ENCODE data around the gene ANTXR2. TPM values are rescaled to one million over a fixed set of nuclear protein-coding genes. Genes with fewer than 3 reads are reported as not detected.

Gene ANTXR2
- total and polyA plus RNA-seq, 2 of the 13 experiments (the other 11 are each of a cell fraction or from before 2014, with no cell fraction given), result 4.6 to 14.5 TPM

GRCh38 chr4:80091184-80091583 is 18.2 kb upstream of the ANTXR2 start (continued):
- TF ChIP-seq ZNF619 (CRISPR knock-in tag; IDR thresholded peaks at IDR 0.05) (no peak), THAP11 (CRISPR knock-in tag; IDR thresholded peaks at IDR 0.05) (no peak), MIXL1 (CRISPR knock-in tag; IDR thresholded peaks at IDR 0.05) (no peak), AKNA (CRISPR knock-in tag; IDR thresholded peaks at IDR 0.05; ENCODE audit: borderline replicate concordance) (no peak), DNMT1 (CRISPR knock-in tag; IDR thresholded peaks at IDR 0.05) (no peak), ZNF24 (IDR thresholded peaks at IDR 0.05) (no peak), HNRNPL (IDR thresholded peaks at IDR 0.05; ENCODE audit: low read depth, low read length) (no peak), RBM39 (IDR thresholded peaks at IDR 0.05; ENCODE audit: low read depth, low read length, poor library complexity, severe bottlenecking) (no peak)

GRCh38 chr4:80090090-80090489 is 17.1 kb upstream of the ANTXR2 start:
- ATAC-seq, result no peak
- intact Hi-C loops (cut with micrococcal nuclease; ENCODE audit: unreplicated experiment) (no loop called here), in situ Hi-C loops (cut with HindIII; ENCODE audit: extremely low pct_ligation_motif_present, low pct_unique_long_range_greater_than_20kb) (no loop called here)
- no peak overlapping the region for H3K4me3 ChIP-seq (replicated peaks in 1 of 3; ENCODE audit: insufficient read depth in 1 of 3, low read depth in 2 of 3, low read length in 3 of 3)
- CTCF ChIA-PET (ENCODE audit: low intra/inter-chr PET ratio, low total read pairs), result no interaction called here
- no peaks in the 10 kb centered on the region for H3K79me2 ChIP-seq (ENCODE audit: insufficient read depth, low read length)
- no peak overlapping the region for H3K27ac ChIP-seq (ENCODE audit: extremely low read length, insufficient read depth, low read length)
- H2AFZ ChIP-seq (ENCODE audit: low read length), result no peak overlapping the region
- H3K27me3 ChIP-seq (ENCODE audit: control insufficient read depth in 1 of 2, insufficient read depth in 2 of 2, low read length in 2 of 2), result no peaks in the 10 kb centered on the region; a peak in 2 of 5 replicates
- no peaks in the 10 kb centered on the region for H3K4me1 ChIP-seq (ENCODE audit: insufficient read depth, low read length)
- DNase-seq (ENCODE audit: low spot score), result no peak
- WGBS (ENCODE audit: low lambda C conversion rate), result 9% methylated on average over 1 of the region's 1 CpG
- no peak for FAIRE-seq
- H3K4me2 ChIP-seq (ENCODE audit: low read depth, low read length), result no peak overlapping the region
- no peaks in the 10 kb centered on the region for H3K36me3 ChIP-seq (replicated peaks in 1 of 2; ENCODE audit: control insufficient read depth in 1 of 2, insufficient read depth in 2 of 2, low read length in 2 of 2)
- no peaks in the 10 kb centered on the region for H3K9me3 ChIP-seq (ENCODE audit: low read length)
- POLR2A ChIA-PET, result no interaction called here
- BruUV-seq (replicated peaks), result no TSS peak
- no peak overlapping the region for H3K9ac ChIP-seq (ENCODE audit: insufficient read depth, low read depth, low read length)
- no peaks in the 10 kb centered on the region for H4K20me1 ChIP-seq (ENCODE audit: insufficient read depth, low read length)
- no peak for TF ChIP-seq ZNF7 (CRISPR knock-in tag; IDR thresholded peaks at IDR 0.05)
- no peak for TF ChIP-seq ZNF737 (CRISPR knock-in tag; IDR thresholded peaks at IDR 0.05; ENCODE audit: borderline replicate concordance)
- no peak for TF ChIP-seq PHB2 (IDR thresholded peaks at IDR 0.05; ENCODE audit: partially characterized antibody)
- no peak for TF ChIP-seq CREM (IDR thresholded peaks at IDR 0.05)
- TF ChIP-seq CREM (CRISPR knock-in tag; IDR thresholded peaks at IDR 0.05), result no peak
- TF ChIP-seq ZBTB1 (CRISPR knock-in tag; IDR thresholded peaks at IDR 0.05; ENCODE audit: borderline replicate concordance), result no peak
- no peak for TF ChIP-seq ZNF326 (CRISPR knock-in tag; IDR thresholded peaks at IDR 0.05; ENCODE audit: borderline replicate concordance)
- TF ChIP-seq NR2C2 (CRISPR knock-in tag; IDR thresholded peaks at IDR 0.05; ENCODE audit: borderline replicate concordance), result no peak
- TF ChIP-seq WIZ (CRISPR knock-in tag; IDR thresholded peaks at IDR 0.05), result no peak
- no peak for TF ChIP-seq IRF9 (CRISPR knock-in tag; IDR thresholded peaks at IDR 0.05; ENCODE audit: borderline replicate concordance)
- TF ChIP-seq ZNF33A (CRISPR knock-in tag; IDR thresholded peaks at IDR 0.05; ENCODE audit: borderline replicate concordance), result no peak

Measured in HepG2 (cell line).